GM12878 (cell line): ENCODE data around the gene PREX1. TPM values are rescaled to one million over a fixed set of nuclear protein-coding genes. Genes with fewer than 3 reads are reported as not detected.

Source experiments
- ATAC-seq: fragments of 200-7000 bp; cut with Tn5 transposase; 3 replicates; pipeline ENCODE4 v1.9.1; 2020; ENCODE audit warnings: mild to moderate bottlenecking, moderate library complexity
- BruUV-seq: library from RNA; stranded (reverse); fragments of 400-500 nt; replicated peaks from 2 replicates; lab custom pipeline; 2021; lab: Mats Ljungman, UMichigan
- CTCF ChIA-PET: fragments of 300-600 bp; sonication (Branson Sonifier 250); formaldehyde crosslinking; extraction: SDS; loops from one replicate; lab custom pipeline; 2021; ENCODE audit warnings: inconsistent platforms; lab: Yijun Ruan, JAX
- POLR2A ChIA-PET: fragments of 350-600 bp; formaldehyde crosslinking; extraction: SDS; loops from one replicate; lab custom pipeline; 2021; ENCODE audit warnings: inconsistent platforms; lab: Charles Lee
- RAD21 ChIA-PET: fragments of 300-600 bp; sonication (Branson Sonifier 250); formaldehyde crosslinking; loops from one replicate; lab custom pipeline; 2023; ENCODE audit warnings: antibody characterized with exemption; ENCODE audit not compliant: unreplicated experiment; lab: Charles Lee
- SMC1A ChIA-PET: fragments of 300-600 bp; sonication (Branson Sonifier 250); formaldehyde crosslinking; loops from one replicate; lab custom pipeline; 2023; ENCODE audit not compliant: unreplicated experiment, uncharacterized antibody; lab: Charles Lee
- DNase-seq: peaks from one replicate; pipeline ENCODE4 v3.0.0-alpha.2; 2011; ENCODE audit warnings: low read depth, low spot score
- FAIRE-seq: peaks from 3 replicates; lab custom pipeline; 2011; peaks lifted over from hg19 to GRCh38; lab: Jason Lieb, UNC
- H2AFZ ChIP-seq: 2 replicates; pipeline ENCODE4 v1.6.0; 2011; ENCODE audit warnings: low read depth, low read length, control low read depth; ENCODE audit not compliant: control insufficient read depth
- H3K27ac ChIP-seq: 2 replicates; pipeline ENCODE4 v1.5.1; 2011; ENCODE audit warnings: control low read depth; ENCODE audit not compliant: control insufficient read depth, insufficient read depth
- H3K27me3 ChIP-seq, 2 experiments: replicated peaks in 1 of 2; 2 replicates each; pipeline versions ENCODE4 v1.6.0 to v1.6.1; 2011; ENCODE audit warnings: low read length in 1 of 2; ENCODE audit not compliant: control insufficient read depth in 2 of 2, insufficient read depth in 2 of 2
- H3K36me3 ChIP-seq, 2 experiments: 2 replicates each; pipeline ENCODE4 v1.5.1; 2011; ENCODE audit warnings: low read length in 1 of 2; ENCODE audit not compliant: control insufficient read depth in 2 of 2, insufficient read depth in 2 of 2
- H3K4me1 ChIP-seq: 2 replicates; pipeline ENCODE4 v1.6.1; 2011; ENCODE audit warnings: mild to moderate bottlenecking, low read length, moderate library complexity, mixed read lengths; ENCODE audit not compliant: control insufficient read depth, insufficient read depth
- H3K4me2 ChIP-seq: 2 replicates; pipeline ENCODE4 v1.6.0; 2011; ENCODE audit warnings: control low read depth; ENCODE audit not compliant: control insufficient read depth, insufficient read depth
- H3K4me3 ChIP-seq: fragments of 200-600 bp; sonication (generic); 2 replicates; pipeline ENCODE4 v1.5.1; 2016
- H3K79me2 ChIP-seq: 2 replicates; pipeline ENCODE4 v1.6.0; 2011; ENCODE audit warnings: low read length; ENCODE audit not compliant: control insufficient read depth, insufficient read depth
- H3K9ac ChIP-seq: 2 replicates; pipeline ENCODE4 v1.8.0; 2011; ENCODE audit warnings: low read length, control low read depth, mixed read lengths; ENCODE audit not compliant: control insufficient read depth, insufficient read depth
- H3K9me3 ChIP-seq: replicated peaks from 3 replicates; pipeline ENCODE4 v1.5.1; 2011; ENCODE audit warnings: mild to moderate bottlenecking, low read length; ENCODE audit not compliant: control insufficient read depth, insufficient read depth
- H4K20me1 ChIP-seq: 2 replicates; pipeline ENCODE4 v1.6.0; 2011; ENCODE audit not compliant: control insufficient read depth, insufficient read depth
- WGBS: methylation state at CpG from one replicate; pipeline ENCODE4 v1.1.6; 2016; ENCODE audit warnings: low lambda C conversion rate; ENCODE audit not compliant: insufficient replicate concordance, insufficient coverage; ENCODE audit errors: missing lambda C conversion rate; 5-methylcytosine and 5-hydroxymethylcytosine counted together
- in situ Hi-C: fragments of 300-500 bp; cut with MboI; formaldehyde crosslinking; loops from 9 replicates; pipeline ENCODE4 v1.14.3; 2018; ENCODE audit warnings: mixed read lengths
- intact Hi-C: fragments of 100-400 bp; cut with micrococcal nuclease; formaldehyde crosslinking; loops from one replicate; pipeline ENCODE4 v1.14.2; 2022; ENCODE audit not compliant: unreplicated experiment
- polyA plus RNA-seq, 11 experiments: library from polyadenylated mRNA; depleted of rRNA in 4 of 11; unstranded in 6 of 11; stranded (reverse) in 5 of 11; fragments of >200 nt; fragmentation: Nextera tagmentation in 4 of 11; fragmentation: Illumina TruSeq in 1 of 11; extraction: Ambion mirVana in 4 of 11; extraction: Trizol in 1 of 11; gene quantifications; 1 replicate in 1 of 11; 2 replicates in 10 of 11; pipeline versions ENCODE4 v1.2.1 to v1.2.3, GENCODE V29; 2011 to 2016; ENCODE audit warnings: inconsistent platforms in 2 of 11, missing spikeins in 2 of 11, low read depth in 1 of 11
- total RNA-seq, 4 experiments: library from RNA; depleted of rRNA in 3 of 4; stranded (reverse); fragments of >200 nt in 3 of 4; fragmentation: Illumina TruSeq in 1 of 4; extraction: Trizol in 1 of 4; gene quantifications; 2 replicates each; pipeline versions ENCODE4 v1.2.1 to v1.2.3, GENCODE V29; 2013 to 2021
- TF ChIP-seq, protein P1 (sequence below): fragments of 450-650 bp; IDR thresholded peaks from 2 replicates; pipeline ENCODE4 v1.6.1; 2016; ENCODE audit warnings: mild to moderate bottlenecking, moderate library complexity, borderline replicate concordance
- TF ChIP-seq, protein P2 (sequence below): fragments of 450-650 bp; IDR thresholded peaks from 2 replicates; pipeline ENCODE4 v1.6.1; 2016; ENCODE audit warnings: mild to moderate bottlenecking

Gene PREX1
- total and polyA plus RNA-seq, 10 of the 15 experiments (the other 5 are each of a cell fraction or from before 2014, with no cell fraction given) = 2.6 to 114 (median 38.9) TPM

DNA sequence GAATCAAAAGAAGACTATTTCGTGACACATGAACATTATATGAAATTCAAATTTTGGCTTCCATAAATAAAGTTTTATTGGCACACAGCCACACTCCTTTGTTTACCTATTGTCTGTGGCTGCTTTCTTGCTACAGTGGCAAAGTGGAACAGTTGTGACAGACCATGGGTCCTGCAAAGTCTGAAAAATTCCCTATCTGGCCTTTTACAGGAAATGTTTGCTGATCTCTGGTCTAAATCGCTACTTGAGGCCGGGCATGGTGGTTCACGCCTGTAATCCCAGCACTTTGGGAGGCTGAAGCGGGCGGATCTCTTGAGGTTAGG lies 23.1 kb upstream of the PREX1 start:
- Histone ChIP-seq H2AFZ (no peak overlapping the region), H3K27me3 (no peaks in the 10 kb centered on the region), H3K9ac (no peak overlapping the region), H3K4me2 (no peak overlapping the region), H3K36me3 (no peaks in the 10 kb centered on the region), H3K27ac (no peak overlapping the region), H3K9me3 (peaks cover 3% of the 10 kb centered on the region; the same call in 1 of the 3 replicates), H3K79me2 (no peaks in the 10 kb centered on the region), H4K20me1 (no peaks in the 10 kb centered on the region), H3K4me3 (no peak overlapping the region), H3K4me1 (peaks cover 33% of the 10 kb centered on the region)
- no TSS peak for BruUV-seq
- ChIA-PET CTCF (interaction anchor here (1.1 to 1.9 kb wide), 3 partner anchors 10 to 39 kb away, joined by 3 to 5 read pairs (median 5); partner anchors contain the start of gene PREX1), SMC1A (interaction anchor here (0.7 to 2.3 kb wide), 5 partner anchors 7 to 113 kb away, joined by 3 to 9 read pairs (median 7); no protein-coding TSS in a partner anchor), POLR2A (interaction anchor here (2.1 to 6.3 kb wide), 2 partner anchors 10 to 23 kb away, joined by 7 to 28 read pairs; partner anchors contain the start of gene PREX1), RAD21 (interaction anchor here (0.7 to 1.8 kb wide), 3 partner anchors 9 to 112 kb away, joined by 3 to 4 read pairs (median 3); no protein-coding TSS in a partner anchor)
- FAIRE-seq (no peak), DNase-seq (no peak), ATAC-seq (no peak)
- intact Hi-C loops (no loop called here), in situ Hi-C loops (no loop called here)
- TF ChIP-seq, protein P1, sequence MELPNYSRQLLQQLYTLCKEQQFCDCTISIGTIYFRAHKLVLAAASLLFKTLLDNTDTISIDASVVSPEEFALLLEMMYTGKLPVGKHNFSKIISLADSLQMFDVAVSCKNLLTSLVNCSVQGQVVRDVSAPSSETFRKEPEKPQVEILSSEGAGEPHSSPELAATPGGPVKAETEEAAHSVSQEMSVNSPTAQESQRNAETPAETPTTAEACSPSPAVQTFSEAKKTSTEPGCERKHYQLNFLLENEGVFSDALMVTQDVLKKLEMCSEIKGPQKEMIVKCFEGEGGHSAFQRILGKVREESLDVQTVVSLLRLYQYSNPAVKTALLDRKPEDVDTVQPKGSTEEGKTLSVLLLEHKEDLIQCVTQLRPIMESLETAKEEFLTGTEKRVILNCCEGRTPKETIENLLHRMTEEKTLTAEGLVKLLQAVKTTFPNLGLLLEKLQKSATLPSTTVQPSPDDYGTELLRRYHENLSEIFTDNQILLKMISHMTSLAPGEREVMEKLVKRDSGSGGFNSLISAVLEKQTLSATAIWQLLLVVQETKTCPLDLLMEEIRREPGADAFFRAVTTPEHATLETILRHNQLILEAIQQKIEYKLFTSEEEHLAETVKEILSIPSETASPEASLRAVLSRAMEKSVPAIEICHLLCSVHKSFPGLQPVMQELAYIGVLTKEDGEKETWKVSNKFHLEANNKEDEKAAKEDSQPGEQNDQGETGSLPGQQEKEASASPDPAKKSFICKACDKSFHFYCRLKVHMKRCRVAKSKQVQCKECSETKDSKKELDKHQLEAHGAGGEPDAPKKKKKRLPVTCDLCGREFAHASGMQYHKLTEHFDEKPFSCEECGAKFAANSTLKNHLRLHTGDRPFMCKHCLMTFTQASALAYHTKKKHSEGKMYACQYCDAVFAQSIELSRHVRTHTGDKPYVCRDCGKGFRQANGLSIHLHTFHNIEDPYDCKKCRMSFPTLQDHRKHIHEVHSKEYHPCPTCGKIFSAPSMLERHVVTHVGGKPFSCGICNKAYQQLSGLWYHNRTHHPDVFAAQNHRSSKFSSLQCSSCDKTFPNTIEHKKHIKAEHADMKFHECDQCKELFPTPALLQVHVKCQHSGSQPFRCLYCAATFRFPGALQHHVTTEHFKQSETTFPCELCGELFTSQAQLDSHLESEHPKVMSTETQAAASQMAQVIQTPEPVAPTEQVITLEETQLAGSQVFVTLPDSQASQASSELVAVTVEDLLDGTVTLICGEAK = peak; percentile 78; the same call in 1 of the 2 replicates
- TF ChIP-seq, protein P2, sequence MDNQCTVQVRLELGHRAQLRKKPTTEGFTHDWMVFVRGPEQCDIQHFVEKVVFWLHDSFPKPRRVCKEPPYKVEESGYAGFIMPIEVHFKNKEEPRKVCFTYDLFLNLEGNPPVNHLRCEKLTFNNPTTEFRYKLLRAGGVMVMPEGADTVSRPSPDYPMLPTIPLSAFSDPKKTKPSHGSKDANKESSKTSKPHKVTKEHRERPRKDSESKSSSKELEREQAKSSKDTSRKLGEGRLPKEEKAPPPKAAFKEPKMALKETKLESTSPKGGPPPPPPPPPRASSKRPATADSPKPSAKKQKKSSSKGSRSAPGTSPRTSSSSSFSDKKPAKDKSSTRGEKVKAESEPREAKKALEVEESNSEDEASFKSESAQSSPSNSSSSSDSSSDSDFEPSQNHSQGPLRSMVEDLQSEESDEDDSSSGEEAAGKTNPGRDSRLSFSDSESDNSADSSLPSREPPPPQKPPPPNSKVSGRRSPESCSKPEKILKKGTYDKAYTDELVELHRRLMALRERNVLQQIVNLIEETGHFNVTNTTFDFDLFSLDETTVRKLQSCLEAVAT = no peak
- 69% methylated on average over 6 of the region's 6 CpGs for WGBS
